ENCODE data around the gene LAMA3. TPM values are rescaled to one million over a fixed set of nuclear protein-coding genes. Genes with fewer than 3 reads are reported as not detected.

Gene LAMA3
- total and polyA plus RNA-seq, 2 donors from 2014 or later: 4.4 to 66.0 TPM

DNA sequence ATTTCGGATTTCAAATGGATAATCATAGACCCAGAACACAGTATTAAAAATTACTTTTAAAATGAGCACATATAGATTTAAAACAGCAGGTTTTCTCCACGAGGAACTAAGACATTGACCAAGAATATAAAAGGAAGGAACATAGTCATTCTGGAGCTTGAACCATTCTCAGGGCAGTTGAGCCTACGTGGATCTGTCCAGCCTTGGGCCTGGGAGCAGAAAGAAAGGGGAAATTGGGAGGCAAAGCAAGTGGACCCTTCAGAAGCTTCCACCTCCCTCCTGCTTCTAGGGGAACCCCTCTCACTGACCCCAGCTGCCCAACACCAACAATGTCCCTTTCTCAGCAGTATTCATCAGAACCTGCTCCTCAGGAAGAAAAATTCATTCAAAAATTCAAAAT is 293.9 kb downstream of the LAMA3 start:
- Histone ChIP-seq H3K4me1 (ENCODE audit: control insufficient read depth in 2 of 3, insufficient read depth in 2 of 3, low read depth in 1 of 3, low read length in 3 of 3) (peaks cover 0 to 3% (median 0%) of the 10 kb centered on the region in 3 donors), H3K9me3 (ENCODE audit: control insufficient read depth in 2 of 3, insufficient read depth in 1 of 3, low read length in 3 of 3) (no peaks in the 10 kb centered on the region), H3K27me3 (ENCODE audit: control insufficient read depth, insufficient read depth, low read length) (no peaks in the 10 kb centered on the region), H3K9ac (ENCODE audit: low read length in 3 of 3) (no peak overlapping the region), H3K4me3 (ENCODE audit: low read length in 3 of 3) (no peak overlapping the region), H3K36me3 (ENCODE audit: control insufficient read depth in 2 of 3, insufficient read depth in 3 of 3, low read length in 3 of 3) (no peaks in the 10 kb centered on the region), H3K27ac (ENCODE audit: low read depth in 2 of 2, low read length in 2 of 2) (no peak overlapping the region)
- FAIRE-seq: no peak
- no peak for DNase-seq
- intact Hi-C loops (cut with DNase I): no loop called here
- no peak for TF ChIP-seq CTCF (IDR thresholded peaks at IDR 0.05; ENCODE audit: borderline replicate concordance, extremely low read depth, insufficient read depth)

DNA sequence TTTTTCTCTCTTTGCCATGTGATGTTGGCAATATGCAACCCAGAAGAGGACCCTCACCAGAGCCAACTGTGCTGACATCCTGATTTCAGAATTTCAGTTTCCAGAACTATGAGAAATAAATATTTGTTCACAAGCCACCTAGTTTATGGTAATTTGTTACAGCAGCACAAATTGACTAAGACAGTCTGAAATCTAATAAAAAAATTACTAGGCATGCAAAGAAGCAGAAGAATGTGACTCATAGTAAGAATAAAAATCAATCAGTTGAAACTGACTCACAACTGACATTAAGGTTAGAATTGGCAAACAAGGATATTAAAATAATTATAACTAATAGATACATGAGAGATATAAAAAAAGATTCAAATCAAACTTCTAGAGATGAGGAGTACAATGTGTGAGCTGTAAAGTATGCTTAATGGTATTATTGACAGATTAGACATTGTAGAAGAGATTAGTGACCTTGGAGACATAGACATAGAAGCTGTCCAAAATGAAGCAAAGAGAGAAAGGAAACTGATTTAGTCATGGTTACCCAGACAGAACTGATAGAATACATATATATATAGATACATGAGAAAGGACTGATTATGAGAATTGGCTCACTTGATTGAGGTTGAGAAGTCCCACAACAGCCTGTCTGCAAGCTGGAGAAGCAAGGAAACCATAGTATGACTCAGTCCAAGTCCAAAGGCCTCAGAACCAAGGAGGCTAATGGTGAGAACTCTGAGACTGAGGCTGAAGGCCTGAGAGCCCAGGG is 297.5 kb downstream of the LAMA3 start:
- intact Hi-C loops (cut with DNase I): no loop called here
- DNase-seq (no peak), FAIRE-seq (no peak)
- Histone ChIP-seq H3K36me3 (ENCODE audit: control insufficient read depth in 2 of 3, insufficient read depth in 3 of 3, low read length in 3 of 3) (no peaks in the 10 kb centered on the region), H3K27me3 (ENCODE audit: control insufficient read depth, insufficient read depth, low read length) (no peaks in the 10 kb centered on the region), H3K4me3 (ENCODE audit: low read length in 3 of 3) (no peak overlapping the region), H3K4me1 (ENCODE audit: control insufficient read depth in 2 of 3, insufficient read depth in 2 of 3, low read depth in 1 of 3, low read length in 3 of 3) (peaks cover 0 to 3% (median 0%) of the 10 kb centered on the region in 3 donors), H3K9ac (ENCODE audit: low read length in 3 of 3) (no peak overlapping the region), H3K9me3 (ENCODE audit: control insufficient read depth in 2 of 3, insufficient read depth in 1 of 3, low read length in 3 of 3) (no peaks in the 10 kb centered on the region), H3K27ac (ENCODE audit: low read depth in 2 of 2, low read length in 2 of 2) (no peak overlapping the region)
- no peak for TF ChIP-seq CTCF (IDR thresholded peaks at IDR 0.05; ENCODE audit: borderline replicate concordance, extremely low read depth, insufficient read depth)

GRCh38 chr18:23990474-23991410 is 301.5 kb downstream of the LAMA3 start:
- DNase-seq (no peak), FAIRE-seq (no peak)

More at GRCh38 chr18:23990474-23991410, 301.5 kb downstream of the LAMA3 start:
- no peak for TF ChIP-seq CTCF (IDR thresholded peaks at IDR 0.05; ENCODE audit: borderline replicate concordance, extremely low read depth, insufficient read depth)
- Histone ChIP-seq H3K4me3 (ENCODE audit: low read length in 3 of 3) (no peak overlapping the region), H3K27me3 (ENCODE audit: control insufficient read depth, insufficient read depth, low read length) (no peaks in the 10 kb centered on the region), H3K36me3 (ENCODE audit: control insufficient read depth in 2 of 3, insufficient read depth in 3 of 3, low read length in 3 of 3) (no peaks in the 10 kb centered on the region), H3K27ac (ENCODE audit: low read depth in 2 of 2, low read length in 2 of 2) (no peak overlapping the region), H3K9ac (ENCODE audit: low read length in 3 of 3) (no peak overlapping the region), H3K9me3 (ENCODE audit: control insufficient read depth in 2 of 3, insufficient read depth in 1 of 3, low read length in 3 of 3) (no peaks in the 10 kb centered on the region), H3K4me1 (ENCODE audit: control insufficient read depth in 2 of 3, insufficient read depth in 2 of 3, low read depth in 1 of 3, low read length in 3 of 3) (no peaks in the 10 kb centered on the region)
- intact Hi-C loops (cut with DNase I): no loop called here
